HG03280 (cell line): ENCODE data around the gene NQO2.
"Not testable (repeated sequence)": the region's sequence is repeated elsewhere in the genome, so short reads cannot be mapped to it uniquely, and the experiment has no call there.

Experiments used
- ATAC-seq: cut with Tn5 transposase; IDR thresholded peaks from one replicate; pipeline ENCODE4 v1.9.1; 2021; ENCODE audit warnings: mild to moderate bottlenecking, moderate library complexity; ENCODE audit not compliant: unreplicated experiment

Gene NQO2

DNA sequence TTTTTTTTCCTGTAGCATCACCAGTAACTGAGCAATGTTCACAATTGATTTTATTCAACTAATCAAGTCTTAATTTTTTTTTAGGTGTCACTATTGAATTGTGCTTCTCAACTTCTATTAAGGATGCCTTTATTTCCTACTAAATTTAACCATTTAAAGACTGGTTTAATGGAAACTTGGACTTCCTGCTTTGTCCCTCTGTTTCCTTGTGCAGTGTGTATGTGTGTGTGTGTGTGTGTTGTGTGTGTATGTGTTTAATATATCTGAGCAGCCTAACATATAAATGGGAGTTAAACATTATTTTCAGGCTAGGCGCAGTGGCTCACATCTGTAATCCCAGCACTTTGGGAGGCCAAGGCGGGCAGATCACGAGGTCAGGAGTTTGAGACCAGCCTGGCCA is 30.1 kb upstream of the NQO2 start:
- ATAC-seq, result no peak

DNA sequence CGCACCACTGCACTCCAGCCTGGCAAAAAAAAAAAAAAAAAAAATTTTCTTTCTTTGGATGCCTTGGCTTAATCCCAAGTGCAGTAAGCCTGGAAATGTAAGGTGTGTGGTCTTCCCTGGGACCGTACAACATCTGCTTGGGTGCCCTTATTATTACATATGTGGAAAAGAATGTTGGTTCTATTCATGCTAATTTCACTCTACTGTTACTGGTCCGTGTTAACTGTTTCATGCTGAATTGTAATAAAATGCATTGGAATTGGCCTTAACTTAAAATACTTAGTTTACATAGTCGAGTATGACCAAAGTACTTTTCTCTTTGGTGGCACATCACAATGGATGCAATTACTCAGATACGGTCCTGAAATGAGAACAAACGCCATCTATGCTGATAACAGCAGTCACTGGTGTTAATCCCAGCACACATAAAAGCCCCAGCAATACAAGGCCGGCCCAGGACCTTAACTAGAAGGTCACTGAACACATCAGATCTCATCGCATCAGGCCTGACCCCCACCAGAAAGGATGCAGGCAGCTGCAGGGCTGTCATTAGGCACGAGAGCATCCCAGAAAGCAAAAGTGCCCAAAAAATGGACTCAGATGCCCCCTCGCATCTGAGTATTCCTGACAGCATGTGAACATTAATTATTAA is 29.5 kb upstream of the NQO2 start:
- ATAC-seq, result no peak

DNA sequence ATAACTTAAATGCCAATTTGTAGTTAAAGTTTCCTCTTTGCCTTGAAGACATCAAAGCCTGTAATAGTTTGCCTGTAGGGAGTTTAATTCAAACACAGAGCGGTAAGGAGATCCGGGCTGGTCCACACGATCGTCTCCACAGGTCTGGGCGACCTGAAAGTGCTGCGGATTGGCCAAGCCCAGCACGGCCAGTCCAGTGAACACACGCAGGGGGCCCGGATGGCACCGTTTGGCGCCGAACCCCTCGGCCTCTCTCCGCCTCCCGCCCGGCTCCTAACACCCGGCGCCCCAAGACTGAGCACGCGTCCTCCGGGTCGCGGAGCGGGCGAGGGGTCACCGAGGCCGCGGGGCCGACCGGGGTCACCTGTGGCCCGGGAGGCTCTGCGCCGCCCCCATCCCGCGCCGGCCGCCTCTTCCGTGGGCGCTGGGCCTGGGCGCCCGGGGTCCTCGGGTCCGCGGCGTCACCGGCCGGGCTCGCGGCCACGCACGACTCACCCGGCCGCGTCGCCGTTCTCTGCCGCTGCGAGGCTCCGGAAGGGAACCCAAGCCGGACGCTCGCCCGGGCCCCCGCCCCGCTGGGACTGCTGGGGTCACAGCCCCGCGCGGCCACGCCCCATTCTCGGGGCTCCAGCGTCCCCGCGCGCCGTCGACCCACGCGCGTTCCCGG is 28.8 kb upstream of the NQO2 start:
- no peak for ATAC-seq

DNA sequence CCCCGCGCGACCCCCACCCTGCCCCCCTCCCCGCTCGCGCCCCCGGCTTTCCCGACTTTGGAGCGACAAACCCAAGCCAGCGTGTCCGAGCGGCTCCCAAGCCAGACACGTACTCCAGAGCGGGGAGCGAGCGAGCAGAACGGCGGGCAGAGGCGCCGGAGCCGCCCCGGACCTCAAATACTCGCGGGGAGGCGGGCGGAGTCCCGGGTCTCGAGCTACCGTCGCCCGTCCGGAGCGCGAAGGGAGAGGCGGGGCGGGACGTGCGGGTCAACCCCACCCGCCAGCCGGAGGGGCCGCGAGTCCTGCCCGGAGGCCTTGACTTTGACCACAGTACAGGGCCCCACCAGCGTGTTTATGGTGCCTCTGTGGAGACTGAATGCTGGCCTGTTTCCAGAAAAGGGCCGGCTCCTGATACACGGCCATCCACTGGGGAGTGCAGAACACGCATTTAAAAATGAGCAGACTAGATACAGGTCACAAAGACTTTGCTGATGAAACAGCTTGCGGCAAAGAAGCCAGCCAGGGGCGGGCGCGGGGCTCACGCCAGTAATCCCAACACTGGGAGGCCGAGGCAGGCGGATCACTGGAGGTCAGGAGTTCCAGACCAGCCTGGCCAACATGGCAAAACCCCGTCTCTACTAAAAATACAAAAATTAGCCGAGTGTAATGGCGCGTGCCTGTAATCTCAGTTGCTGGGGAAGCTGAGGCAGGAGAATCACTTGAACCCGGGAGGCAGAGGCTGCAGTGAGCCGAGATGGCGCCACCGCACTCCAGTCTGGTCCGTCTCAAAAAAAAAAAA is 28.1 kb upstream of the NQO2 start, which contains the start of gene SERPINB6:
Gene SERPINB6 (minus strand): TSS at position 148 of the 799 bp plus-strand sequence. CDS start 12,235 bp downstream, outside the sequence.
- ATAC-seq, result no peak

DNA sequence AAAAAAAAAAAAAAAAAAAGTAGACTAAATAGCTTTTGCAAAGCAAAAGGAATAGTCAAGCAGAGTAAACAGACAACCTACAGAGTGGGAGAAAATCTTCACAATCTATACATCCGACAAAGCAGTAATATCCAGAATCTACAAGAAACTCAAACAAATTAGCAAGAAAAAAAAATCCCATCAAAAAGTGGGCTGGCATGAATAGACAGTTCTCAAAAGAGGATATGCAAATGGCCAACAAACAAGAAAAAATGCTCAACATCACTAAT is 27.5 kb upstream of the NQO2 start:
- ATAC-seq, result not testable (repeated sequence)

DNA sequence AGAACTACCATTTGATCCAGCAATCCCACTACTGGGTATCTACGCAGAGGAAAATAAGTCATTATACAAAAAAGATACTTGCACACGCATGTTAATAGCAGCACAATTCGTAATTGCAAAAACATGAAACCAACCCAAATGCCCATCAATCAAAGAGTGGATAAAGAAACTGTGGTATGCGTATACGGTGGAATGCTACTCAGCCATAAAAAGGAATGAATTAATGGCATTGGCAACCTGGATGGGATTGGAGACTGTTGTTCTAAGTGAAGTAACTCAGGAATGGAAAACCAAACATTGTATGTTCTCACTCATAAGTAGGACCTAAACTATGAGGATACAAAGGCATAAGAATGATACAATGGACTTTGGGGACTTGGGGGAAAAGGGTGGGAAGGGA is 27.0 kb upstream of the NQO2 start:
- not testable (repeated sequence) for ATAC-seq

DNA sequence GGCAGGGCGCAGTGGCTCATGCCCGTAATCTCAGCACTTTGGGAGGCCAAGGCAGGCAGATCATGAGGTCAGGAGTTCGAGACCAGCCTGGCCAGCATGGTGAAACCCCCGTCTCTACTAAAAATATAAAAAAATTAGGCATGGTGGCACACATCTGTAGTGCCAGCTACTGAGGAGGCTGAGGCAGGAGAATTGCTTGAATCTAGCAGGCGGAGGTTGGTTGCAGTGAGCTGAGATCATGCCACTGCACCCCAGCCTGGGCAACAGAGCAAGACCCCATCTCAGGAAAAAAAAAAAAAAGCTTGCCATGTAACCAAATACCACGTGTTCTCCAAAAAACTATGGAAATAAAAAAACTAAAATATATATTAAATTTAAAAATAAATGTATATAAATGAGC is 26.5 kb upstream of the NQO2 start:
- ATAC-seq, result not testable (repeated sequence)

DNA sequence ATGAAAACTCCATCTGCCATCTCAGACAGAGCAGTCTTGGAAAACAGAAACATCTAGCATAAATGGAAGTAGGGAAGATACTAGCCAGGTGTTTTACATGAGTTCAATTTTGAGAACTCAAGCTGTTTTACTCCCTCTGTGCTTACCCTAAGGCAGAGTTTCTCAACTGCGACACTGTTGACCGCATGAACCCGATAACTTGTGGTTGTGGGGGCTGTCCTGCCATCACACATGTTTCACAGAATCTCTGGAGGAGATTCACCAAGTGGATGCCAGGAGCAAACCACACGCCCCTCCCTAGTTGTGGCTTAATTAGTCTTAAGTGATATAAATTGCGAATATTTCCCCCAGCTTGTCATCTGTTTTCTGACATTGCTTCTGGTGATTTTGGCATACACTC is 26.0 kb upstream of the NQO2 start:
- ATAC-seq, result no peak

DNA sequence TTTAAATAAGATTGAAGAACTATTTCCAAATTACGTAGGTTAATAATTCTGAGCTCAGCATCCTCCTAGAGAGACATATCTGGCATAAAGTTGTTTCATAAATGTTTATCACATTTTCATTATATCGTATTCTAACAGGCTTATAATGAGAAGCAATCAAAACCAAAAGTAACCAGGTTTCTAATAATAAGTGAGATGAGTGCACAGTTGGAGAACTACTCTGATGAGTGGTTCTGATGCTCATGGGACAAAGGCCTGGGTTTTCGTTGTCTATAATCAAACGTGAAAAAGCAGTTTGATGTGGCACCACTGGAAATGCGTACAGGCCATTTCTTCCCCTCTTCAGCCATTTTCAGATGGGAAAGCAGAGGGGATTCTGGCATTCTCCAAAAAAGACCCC is 23.6 kb upstream of the NQO2 start:
- no peak for ATAC-seq

DNA sequence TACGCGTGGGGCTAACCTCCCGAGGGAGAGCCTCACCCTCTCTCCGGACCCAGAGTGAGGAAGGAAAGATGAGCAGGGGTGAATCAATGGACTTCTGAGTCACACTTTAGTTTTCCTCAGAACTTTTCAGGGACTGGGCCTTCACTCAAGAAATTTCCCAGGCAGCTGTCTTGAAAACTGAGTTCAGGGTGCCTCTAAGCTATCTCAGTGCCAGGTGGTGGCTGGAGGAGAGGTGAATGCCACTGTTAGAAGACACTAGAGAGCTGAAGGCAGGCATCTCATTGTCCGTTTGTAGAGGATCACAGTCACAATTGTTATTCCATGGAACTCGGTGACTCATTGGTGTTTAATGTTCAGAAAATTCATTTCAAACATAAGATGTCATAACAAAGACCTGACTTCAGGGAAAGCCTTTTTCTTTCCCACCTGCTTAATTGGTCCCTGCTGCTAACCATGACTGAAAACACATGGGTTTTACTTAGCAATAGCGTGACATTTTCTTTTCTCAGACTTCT is 23.1 kb upstream of the NQO2 start:
- ATAC-seq, result no peak

DNA sequence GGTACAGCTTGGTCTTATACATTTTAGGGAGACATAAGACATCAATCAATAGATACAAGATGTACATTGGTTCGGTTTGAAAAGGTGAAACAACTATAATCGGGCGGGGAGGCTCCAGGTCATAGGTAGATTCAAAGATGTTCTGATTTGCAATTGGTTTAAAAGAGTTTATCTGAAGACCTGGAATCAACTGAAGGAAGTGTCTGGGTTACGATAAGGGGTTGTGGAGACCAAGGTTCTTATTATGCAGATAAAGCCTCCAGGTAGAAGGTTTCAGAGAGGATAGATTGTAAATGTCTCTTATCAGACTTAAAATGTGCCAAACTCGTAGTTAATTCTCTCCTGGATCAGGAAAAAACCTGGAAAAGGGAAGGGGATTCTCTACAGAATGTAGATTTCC is 22.4 kb upstream of the NQO2 start:
- no peak for ATAC-seq

DNA sequence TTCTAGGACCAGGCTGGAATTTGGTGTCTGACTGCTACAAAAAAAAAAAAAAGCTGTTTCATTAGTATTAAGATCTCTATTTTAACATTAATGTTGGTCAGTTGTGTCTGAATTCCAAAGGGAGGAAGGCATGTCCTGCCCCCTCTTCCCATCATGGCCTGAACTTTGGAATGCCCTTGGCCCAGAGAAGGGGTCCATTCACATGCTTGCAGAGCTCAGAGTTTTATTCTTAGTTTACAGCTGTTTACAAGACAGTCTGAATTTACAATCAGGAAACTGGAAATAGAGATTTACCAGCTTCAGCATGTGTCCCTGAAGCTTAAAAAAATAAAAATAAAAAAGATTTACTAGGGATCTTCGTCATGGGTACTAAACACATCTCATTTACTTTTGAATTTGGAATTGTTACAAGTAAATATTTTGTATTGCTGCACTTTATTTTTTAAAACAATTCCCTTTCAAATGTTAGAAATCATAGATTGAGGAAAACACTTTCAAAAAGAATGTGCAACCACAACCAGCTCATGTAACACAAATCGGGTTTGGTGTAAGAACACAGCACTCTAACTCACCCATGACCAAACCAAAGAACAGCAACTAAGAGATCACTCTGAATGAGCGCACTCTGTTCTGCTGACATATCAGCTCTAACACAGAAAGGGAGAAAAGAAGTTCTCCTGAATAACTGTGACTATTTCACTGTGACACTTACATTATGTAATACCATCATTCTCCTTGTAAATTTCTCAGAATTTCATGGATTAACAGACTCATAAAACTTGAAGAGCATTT is 21.7 kb upstream of the NQO2 start:
- ATAC-seq, result no peak

DNA sequence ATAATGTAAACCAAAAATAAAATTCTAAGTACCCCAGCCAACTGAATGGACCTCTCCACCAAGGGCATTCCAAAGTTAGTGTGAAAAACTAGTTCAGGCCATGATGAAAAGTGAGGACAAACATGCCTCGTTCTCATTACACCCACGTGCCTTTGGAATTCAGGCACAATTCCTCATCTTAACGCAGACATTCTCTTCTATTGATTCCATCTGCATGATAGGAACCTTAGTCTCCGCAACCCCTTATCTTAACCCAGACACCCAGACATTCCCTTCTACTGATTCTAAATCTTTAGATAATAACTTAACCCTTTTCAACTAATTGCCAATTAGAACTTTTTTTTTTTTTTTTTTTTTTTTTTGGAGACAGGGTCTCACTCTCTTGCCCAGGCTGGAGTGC is 20.8 kb upstream of the NQO2 start:
- no peak for ATAC-seq

DNA sequence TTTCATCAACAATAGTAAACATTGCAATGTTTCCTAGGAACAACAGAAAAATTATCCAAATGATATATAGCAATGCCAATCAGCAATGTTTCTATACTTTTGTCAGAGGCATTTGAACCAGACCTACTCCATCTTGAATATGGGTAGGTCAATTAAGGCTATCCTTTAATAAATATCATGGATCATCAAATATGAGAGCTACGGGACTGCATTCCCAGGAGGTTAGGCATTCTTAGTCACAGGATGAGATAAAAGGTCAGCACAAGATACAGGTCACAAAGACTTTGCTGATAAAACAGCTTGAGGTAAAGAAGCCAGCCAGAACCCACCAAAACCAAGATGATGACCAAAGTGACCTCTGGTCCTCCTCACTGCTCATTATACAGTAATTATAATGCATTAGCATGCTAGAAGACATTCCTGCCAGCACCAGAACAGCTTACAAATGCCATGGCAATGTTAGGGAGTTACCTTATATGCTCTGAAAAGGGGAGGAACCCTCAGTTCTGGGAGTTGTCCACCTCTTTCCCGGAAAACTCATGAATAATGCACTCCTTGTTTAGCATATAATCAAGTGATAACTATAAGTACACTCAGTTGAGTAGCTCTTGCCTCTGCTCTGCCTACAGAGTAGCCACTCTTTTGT is 19.8 kb upstream of the NQO2 start:
- ATAC-seq, result no peak

DNA sequence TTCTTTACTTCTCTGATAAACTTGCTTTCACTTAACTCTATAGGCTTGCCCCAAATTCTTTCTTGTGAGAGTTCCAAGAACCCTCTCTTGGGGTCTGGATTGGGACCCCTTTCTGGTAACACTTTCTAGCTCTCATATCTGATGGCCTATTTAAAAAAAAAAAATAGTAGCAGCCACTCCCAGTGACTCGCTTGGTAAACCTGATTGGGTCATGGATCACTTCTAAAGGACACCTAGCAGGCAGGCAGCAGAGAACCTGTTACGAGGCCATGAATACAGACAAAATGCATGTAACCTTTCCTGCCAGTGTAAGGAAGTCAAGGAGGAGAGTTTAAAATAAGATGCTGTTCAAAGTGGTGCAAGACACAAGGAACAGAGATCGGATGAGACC is 19.2 kb upstream of the NQO2 start:
- ATAC-seq, result no peak

DNA sequence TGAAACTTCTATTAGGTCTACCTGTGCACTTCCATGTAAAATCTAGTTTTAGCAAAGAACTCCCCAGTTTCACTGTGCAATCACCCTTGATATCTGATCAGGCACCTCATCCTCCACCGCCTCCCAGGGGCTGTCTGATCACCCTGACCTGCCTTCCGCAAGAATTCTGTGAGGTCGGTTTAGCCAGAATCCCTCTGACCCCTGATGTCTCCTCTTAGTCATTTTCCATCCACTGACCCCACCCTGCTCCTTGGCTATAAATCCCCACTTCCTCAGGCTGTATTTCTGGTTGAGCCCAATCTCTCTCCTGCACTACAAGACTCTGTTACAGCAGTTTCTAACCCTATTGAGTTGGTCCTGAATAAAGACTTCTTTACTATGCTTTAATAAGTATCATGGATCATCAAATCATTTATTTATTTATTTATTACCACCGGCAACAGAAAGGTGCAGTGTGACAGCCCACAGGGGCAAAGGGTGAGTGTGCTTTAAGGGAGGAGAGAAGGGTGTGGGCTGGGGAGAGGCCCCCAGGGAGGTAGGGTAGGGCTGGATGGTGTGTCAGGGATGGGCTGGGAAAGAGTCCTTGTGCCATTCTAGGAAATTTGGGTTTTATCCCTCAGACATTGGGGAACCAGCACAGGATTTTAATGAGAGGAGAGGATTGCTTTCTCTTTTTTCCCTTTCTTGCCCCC is 17.1 kb upstream of the NQO2 start:
- ATAC-seq, result no peak

DNA sequence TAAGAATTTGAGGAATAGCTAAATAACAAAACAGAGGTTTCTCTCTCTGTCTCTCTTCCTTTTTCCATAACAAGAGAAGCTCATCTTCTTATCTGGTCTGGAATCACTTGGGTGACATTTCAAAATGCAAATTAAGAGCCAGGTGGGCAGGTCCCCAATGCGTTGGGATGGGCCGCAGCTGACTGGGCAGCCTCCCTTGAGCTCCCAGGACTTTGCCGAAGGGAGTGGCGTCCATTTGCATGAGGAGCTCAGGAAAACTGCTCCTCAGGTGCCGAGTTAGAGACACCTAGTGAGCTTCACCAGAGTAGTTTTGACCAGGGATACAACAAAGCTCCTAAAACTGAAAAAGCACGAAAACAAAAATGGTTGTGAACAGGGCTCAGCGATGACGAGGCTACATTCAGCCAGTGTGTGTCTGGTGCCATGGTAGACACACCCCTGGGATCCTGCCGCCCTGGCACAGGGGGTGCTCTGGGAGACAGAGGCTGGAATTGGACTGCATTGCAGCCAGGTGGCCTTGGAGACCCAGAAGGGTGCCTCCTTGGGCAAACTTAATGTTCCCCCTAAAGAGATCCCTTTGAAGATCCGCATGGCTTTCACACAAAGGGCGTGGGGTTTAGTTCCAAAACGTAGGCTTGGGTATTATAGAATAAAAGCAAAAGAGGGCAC is 14.8 kb upstream of the NQO2 start:
- no peak for ATAC-seq

DNA sequence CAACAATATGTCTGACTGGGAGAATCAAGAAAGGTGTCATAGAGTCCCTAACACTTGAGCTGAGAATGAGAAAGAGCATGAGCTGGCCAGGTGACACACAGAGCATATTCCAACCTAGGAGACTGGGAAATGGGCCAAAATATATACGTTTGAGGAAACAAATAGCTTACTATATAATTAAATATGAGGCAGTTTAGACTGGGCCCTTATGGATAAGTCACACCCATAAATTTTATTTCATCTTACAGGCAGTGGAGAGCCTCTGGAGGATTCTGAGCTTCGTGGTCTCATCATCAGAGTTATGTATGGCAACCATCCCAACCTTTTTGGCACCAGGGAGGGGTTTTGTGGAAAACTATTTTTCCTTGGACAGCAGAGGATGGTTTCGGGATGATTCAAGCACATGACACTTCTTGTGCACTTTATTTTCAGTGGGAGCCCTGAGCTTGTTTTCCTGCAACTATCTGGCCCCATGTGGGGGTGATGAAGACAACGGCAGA is 12.9 kb upstream of the NQO2 start:
- ATAC-seq, result no peak

DNA sequence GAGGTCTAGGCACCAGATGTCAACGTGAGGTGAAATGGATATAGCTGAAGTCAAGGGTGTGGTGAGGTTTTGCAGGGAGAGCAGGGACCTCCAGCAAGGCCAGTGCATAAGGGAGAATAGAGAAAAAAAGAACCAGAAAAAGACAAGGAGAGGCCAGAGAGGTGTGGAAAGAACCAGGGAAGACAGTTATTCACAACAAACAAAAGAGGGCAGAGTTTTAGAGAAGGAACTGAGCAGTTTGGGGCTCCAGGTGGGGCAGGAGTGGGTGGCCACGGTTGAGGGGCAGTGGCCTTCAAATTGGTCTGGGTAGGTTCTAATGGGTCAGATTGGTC is 11.6 kb upstream of the NQO2 start:
- ATAC-seq, result no peak
